ENCODE results near the gene VSTM4. TPM values are rescaled to one million over a fixed set of nuclear protein-coding genes. Genes with fewer than 3 reads are reported as not detected.

Gene VSTM4
- total RNA-seq, 4 donors from 2014 or later = 4.0 to 6.0 (median 4.6) TPM

GRCh38 chr10:49001870-49002672, 113.3 kb downstream of the VSTM4 start:
- DNase-seq (ENCODE audit: low spot score in 2 of 2) = no peak
- no peak overlapping the region for H3K4me3 ChIP-seq
- H3K27me3 ChIP-seq = no peaks in the 10 kb centered on the region
- 61% methylated on average over 12 of the region's 17 CpGs for WGBS
- H3K4me1 ChIP-seq = no peaks in the 10 kb centered on the region
- TF ChIP-seq POLR2AphosphoS5 (IDR thresholded peaks at IDR 0.05) (no peak), EP300 (IDR thresholded peaks at IDR 0.05) (no peak), POLR2A (IDR thresholded peaks at IDR 0.05) (no peak), CTCF (IDR thresholded peaks at IDR 0.05) (no peak)
- H3K36me3 ChIP-seq = no peaks in the 10 kb centered on the region
- no peaks in the 10 kb centered on the region for H3K9me3 ChIP-seq
- H3K27ac ChIP-seq = no peak overlapping the region

- H3K27ac ChIP-seq = no peak overlapping the region
- no peak for TF ChIP-seq EP300 (IDR thresholded peaks at IDR 0.05)
- H3K4me1 ChIP-seq = no peaks in the 10 kb centered on the region
- no peak for DNase-seq (ENCODE audit: low spot score in 2 of 2)
- no peaks in the 10 kb centered on the region for H3K36me3 ChIP-seq
- no peaks in the 10 kb centered on the region for H3K27me3 ChIP-seq
- no peak overlapping the region for H3K4me3 ChIP-seq
- WGBS = 72% methylated on average over 9 of the region's 9 CpGs
- H3K9me3 ChIP-seq = no peaks in the 10 kb centered on the region
Observed at GRCh38 chr10:49001402-49001801, 113.9 kb downstream of the VSTM4 start.

DNA sequence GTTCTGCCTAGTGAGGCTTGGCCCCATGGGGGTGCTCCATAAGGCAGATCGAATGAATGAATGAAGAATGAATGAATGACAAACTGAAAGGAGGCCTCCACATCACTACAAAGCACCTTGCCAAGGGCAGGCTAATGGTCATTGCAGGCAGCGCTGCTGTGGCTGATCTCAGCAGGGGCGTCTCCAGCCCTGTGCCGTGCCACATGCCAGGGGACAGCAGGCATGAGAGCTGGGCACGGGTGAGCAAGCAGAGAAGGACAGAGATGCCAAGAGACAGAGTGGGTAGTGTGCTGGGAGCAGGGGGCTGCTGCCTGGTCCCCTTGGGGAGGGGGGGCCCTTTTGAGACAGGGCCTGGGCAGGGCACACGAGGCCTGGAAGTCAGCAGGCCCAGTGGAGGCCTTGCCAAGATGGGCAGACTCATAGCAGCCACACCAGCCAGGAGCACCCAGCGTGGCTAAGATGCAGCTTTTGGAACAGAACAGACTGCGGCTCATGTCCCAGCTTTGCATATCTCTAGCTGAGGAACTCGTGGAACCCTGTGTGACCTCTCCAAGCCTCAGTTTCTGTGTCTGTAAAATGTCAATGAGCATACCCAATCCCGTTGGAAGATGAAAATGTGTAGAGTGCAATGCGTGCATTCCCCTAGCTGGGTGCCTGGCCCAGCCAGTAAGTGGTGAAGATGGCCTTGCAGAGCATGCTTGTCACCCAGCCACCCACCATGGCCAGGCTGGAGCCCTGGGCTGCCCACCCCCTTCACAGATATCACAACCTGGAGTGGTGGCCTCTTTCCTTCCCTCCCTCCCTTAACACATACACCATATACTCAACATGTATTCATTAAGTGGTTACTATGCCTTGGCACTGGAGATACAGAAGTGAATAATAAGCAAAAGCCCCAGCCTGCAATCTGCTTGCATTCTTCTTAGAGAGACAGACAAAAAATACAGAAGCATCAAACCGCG, 114.6 kb downstream of the VSTM4 start:
- no peaks in the 10 kb centered on the region for H3K4me1 ChIP-seq
- TF ChIP-seq CTCF (IDR thresholded peaks at IDR 0.05) (no peak), POLR2AphosphoS5 (IDR thresholded peaks at IDR 0.05) (no peak), EP300 (IDR thresholded peaks at IDR 0.05) (no peak), POLR2A (IDR thresholded peaks at IDR 0.05) (no peak)
- H3K27me3 ChIP-seq = no peaks in the 10 kb centered on the region
- no peak for DNase-seq (ENCODE audit: low spot score in 2 of 2)
- H3K27ac ChIP-seq = no peak overlapping the region
- no peaks in the 10 kb centered on the region for H3K9me3 ChIP-seq
- no peak overlapping the region for H3K4me3 ChIP-seq
- H3K36me3 ChIP-seq = no peaks in the 10 kb centered on the region
- WGBS = 90% methylated on average over 11 of the region's 13 CpGs

GRCh38 chr10:48999346-48999745, 116.0 kb downstream of the VSTM4 start:
- WGBS = 81% methylated on average over 2 of the region's 2 CpGs
- no peak for DNase-seq (ENCODE audit: low spot score in 2 of 2)
- H3K27me3 ChIP-seq = no peaks in the 10 kb centered on the region
- no peak for TF ChIP-seq POLR2A (IDR thresholded peaks at IDR 0.05)
- no peak for TF ChIP-seq POLR2AphosphoS5 (IDR thresholded peaks at IDR 0.05)
- no peak for TF ChIP-seq CTCF (IDR thresholded peaks at IDR 0.05)
- no peak for TF ChIP-seq EP300 (IDR thresholded peaks at IDR 0.05)
- H3K27ac ChIP-seq = no peak overlapping the region
- no peaks in the 10 kb centered on the region for H3K36me3 ChIP-seq
- H3K9me3 ChIP-seq = no peaks in the 10 kb centered on the region
- no peak overlapping the region for H3K4me3 ChIP-seq
- H3K4me1 ChIP-seq = no peaks in the 10 kb centered on the region

DNA sequence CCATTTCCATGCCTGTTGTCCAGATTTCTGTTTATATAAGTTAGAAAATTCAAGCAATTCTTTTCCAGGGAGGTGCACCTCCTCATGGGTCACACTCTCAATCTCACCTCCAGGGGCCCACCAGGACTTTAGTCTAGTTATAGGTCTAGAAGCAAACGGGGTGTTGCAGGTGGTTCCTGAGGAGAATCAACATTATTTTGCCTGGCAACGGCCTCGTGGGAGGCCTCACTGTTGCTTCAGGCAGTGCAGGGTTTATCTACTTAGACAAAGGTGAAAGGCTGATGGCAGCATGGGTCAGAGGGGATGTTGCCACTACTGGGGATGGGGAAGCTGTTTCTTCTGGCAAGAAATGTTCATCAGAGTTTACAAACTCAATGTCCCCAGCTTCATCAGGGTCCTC, 119.0 kb downstream of the VSTM4 start:
- H3K27me3 ChIP-seq = no peaks in the 10 kb centered on the region
- H3K4me3 ChIP-seq = no peak overlapping the region
- no peak for DNase-seq (ENCODE audit: low spot score in 2 of 2)
- no peaks in the 10 kb centered on the region for H3K4me1 ChIP-seq
- WGBS = 56% methylated on average over 3 of the region's 3 CpGs
- no peaks in the 10 kb centered on the region for H3K9me3 ChIP-seq
- no peaks in the 10 kb centered on the region for H3K36me3 ChIP-seq
- no peak for TF ChIP-seq POLR2AphosphoS5 (IDR thresholded peaks at IDR 0.05)
- TF ChIP-seq EP300 (IDR thresholded peaks at IDR 0.05) = no peak
- H3K27ac ChIP-seq = no peak overlapping the region

DNA sequence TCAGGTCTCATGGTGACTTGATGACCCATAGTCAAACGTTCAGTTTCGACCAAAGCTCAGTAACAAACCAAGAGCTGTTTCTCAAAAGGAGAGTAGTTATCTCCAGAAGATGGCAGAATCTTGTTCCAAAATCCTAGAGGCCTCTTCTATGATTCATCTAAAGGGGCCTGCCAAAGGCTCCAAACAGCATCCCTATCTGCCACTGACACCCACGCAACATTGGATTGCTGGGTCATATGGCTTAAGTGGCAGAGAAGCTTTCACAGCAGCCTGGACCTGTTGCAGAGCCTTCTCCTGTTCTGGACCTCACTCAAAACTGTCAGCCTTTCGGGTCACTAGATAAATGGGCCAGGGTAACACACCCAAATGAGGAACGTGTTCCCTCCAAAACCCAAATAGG, 121.7 kb downstream of the VSTM4 start:
- H3K36me3 ChIP-seq = no peaks in the 10 kb centered on the region
- no peaks in the 10 kb centered on the region for H3K9me3 ChIP-seq
- no peak for DNase-seq (ENCODE audit: low spot score in 2 of 2)
- no peaks in the 10 kb centered on the region for H3K27me3 ChIP-seq
- H3K27ac ChIP-seq = no peak overlapping the region
- no peak overlapping the region for H3K4me3 ChIP-seq
- no peaks in the 10 kb centered on the region for H3K4me1 ChIP-seq
- 91% methylated on average over 5 of the region's 5 CpGs for WGBS
- TF ChIP-seq POLR2AphosphoS5 (IDR thresholded peaks at IDR 0.05) (no peak), EP300 (IDR thresholded peaks at IDR 0.05) (no peak), CTCF (IDR thresholded peaks at IDR 0.05) (no peak), POLR2A (IDR thresholded peaks at IDR 0.05) (no peak)

Data from suprapubic skin (tissue), 4 donors.